Measurements from ENCODE around the gene LMAN2.
A peak's percentile ranks its signal among the peaks of the same experiment; 100 is the strongest.
"Not testable (repeated sequence)": the region's sequence is repeated elsewhere in the genome, so short reads cannot be mapped to it uniquely, and the experiment has no call there.

Gene LMAN2

DNA sequence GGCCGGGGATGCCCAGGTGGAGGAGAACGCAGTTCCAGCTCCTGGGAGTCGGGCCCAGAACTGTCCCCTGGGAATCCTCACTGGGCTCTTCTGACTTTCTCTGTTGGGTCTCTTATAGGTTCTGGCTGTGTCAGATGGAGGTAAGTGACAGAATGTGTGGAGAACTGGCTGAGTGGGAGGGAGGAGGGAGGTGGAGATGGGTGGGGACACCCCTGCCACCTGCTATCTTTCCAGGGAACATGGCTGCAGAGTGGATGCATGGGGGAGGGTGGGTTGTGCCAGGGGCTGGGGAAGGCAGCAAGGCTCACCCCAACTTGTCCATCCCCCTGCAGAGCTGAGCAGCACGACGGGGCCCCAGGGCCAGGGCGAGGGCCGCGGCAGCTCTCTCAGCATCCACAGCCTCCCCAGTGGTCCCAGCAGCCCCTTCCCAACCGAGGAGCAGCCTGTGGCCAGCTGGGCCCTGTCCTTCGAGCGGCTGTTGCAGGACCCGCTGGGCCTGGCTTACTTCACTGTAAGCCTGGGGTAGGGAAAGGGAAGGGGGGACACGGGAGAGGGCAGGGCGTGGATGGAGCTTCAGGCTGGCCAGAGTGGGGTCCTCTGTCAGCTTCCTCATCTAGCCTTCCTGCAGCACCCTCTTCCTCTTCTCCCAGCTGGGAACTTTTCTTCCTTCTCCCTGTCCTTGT, 14.5 kb upstream of the LMAN2 start:
- no peak for DNase-seq (ENCODE audit: low read depth in 2 of 2)

DNA sequence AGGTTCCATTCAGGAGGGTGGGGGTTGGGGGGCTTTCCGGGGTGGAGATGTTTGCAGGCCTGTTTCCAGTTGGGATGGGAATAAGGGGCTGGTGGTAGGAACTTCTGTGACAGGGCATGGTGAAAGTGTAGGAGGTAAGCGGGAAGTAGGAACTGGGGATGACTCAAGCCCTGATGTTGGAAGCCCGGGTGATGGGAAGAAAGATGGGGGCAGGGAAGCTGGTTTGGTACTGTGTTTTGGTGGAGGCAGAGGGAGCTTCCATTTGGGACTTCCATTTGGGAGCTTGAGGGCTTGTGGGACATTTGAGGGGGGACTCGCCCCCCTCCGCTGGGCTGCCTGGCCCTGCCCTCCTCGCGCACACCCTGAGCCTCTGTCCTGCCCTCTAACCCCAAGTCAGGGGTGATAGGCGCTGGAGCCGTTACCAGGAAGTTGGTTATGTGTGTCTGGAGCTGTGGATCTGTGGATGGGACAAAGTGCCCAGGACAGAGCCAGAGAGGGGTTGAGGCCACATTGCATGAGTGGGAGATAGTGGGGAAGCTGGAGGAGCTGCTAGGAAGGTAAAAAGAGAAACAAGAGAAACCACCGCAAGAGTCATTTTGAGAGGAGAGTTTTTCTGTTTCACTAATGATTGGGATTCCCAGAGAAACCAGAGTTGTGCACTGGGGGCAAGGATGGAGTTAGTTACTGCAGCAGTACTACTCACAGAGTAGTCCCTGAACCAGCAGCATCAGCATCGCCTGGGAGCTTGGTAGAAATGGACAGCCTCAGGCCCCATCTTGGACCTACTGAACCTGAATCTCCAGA, 12.9 kb upstream of the LMAN2 start:
- DNase-seq (ENCODE audit: low read depth in 2 of 2): no peak

DNA sequence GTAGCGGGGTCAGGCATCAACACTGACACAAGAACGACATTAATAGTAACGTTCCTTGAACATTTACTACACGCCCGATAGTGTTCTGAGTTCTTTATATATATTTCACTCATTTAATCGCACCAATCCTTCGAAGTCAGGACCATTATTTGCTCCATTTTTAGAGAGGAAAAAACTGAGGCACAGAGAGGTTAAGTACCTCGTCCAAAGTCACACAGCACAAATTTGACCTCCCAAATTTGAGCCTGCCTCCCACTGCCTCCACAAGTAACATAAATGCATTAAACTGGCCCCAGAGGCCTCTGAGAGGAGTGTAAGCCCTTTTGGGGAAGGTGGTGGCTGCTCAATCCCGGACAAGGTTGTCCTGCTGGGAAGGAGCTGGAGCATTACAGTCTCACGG, 12.1 kb upstream of the LMAN2 start:
- DNase-seq (ENCODE audit: low read depth in 2 of 2): no peak

DNA sequence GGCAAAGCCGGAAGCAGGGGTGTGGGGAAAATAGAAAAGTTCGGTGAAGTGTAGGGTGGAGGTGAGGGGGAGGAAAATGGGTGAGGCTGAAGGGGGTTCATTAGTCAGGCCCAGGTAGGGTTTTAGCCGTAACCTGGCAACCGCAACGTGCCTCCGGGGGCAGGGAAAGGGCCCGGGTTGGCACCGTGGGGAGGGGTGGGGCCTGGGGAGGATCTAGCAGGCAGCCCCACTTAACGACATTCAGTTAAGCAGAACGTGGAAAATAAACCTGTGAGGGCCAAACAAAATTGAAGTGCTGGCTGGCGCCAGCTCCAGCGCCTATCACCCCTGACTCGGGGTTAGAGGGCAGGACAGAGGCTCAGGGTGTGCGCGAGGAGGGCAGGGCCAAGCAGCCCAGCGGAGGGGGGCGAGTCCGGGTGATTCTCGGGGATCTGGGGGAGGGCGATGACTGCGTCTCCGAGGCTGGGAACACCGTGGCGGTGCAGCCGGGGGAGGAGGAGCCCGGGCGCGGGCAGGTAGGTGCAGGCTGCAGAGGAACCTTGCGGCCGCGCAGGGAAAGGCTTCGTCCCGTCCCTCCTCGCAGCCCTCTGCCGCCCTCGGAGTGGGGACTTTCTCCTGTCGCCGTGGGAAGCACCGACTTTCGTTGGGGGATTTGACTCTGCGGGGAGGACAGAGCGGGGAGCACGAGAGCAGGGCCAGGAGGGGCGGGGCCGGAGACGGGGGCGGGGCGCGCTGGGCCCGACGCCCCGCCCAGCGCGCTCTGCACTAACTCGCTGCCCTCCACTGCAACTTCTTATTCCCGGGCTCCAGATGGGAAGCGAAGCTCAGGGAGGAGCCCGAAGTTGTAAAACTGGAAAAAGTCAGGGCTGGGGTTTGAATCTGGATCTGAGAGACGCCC, 11.4 kb upstream of the LMAN2 start:
- DNase-seq (ENCODE audit: low read depth in 2 of 2): peak; percentile 34 to 52

DNA sequence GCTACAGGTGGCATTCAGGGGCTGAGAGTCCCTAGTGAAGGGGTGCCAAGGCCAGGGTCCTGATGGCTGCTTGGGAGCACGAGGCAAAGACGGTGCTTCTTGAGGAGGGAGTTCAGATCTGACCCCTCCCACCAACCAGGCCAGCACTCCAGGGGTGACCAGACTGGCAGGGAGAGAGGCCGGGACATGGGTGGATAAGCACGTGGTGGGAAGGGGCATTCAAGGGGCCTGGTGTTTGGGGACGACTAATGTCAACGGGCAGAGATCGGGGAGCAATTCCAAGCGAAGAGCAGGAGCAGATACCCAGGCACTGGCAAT, 10.8 kb upstream of the LMAN2 start:
- DNase-seq (ENCODE audit: low read depth in 2 of 2): no peak

DNA sequence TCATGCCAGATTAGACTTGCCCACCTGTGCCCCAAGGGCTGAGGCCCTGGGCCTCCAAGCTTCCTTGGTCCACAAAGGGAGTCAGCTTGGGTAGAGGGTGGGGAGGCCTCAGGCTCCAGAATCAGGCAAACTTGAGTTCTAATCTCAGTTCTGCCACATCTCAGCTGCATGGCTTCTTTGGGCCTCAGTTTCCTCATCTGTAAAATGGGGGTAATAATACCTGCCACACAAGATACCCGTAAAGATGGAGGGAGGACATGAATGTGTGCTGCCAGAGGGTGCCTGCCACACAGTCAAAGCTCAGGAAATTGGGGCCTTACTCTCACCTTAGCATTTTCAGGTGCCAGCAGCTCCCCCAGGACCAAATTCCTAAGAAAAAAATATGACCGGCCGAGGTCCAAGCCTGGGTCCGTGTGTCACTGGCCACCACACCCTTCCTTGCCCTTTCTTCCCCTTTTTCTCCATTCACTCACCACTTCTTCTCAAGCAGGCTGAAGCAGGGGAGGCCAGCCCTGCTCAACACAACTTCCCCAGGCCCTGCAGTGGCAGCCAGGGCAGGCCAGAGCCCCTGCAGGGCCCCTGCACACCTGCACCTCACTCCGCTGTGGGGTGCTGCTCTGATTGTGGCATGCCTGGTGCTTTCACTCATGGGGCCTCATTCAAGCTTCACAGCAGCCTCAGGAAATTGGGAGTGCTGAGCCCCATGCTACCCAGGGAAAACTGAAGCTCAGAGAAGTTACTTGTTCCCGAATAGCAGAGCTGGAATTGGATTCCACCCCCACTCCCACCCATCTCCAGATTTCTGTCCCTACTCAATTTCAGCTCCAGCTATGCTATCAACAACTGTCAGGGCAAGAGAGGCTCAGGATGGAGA, 10.2 kb upstream of the LMAN2 start:
- DNase-seq (ENCODE audit: low read depth in 2 of 2): no peak

DNA sequence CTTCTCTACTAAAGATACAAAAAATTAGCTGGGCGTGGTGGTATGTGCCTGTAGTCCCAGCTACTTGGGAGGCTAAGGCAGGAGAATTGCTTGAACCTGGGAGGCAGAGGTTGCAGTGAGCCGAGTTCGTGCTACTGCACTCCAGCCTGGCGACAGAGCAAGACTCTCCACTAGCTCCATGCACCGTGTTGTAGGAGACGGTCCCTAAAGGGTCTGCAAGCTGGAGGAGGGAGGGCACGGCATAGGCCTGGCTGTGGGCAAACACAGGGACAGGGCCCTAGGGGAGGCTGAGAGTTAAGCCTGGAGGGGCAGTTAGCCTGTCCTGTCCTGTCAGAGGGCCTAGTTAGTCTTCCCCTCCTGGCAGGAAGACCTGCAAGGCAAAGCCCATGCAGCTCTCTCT, 9.3 kb upstream of the LMAN2 start:
- DNase-seq (ENCODE audit: low read depth in 2 of 2): not testable (repeated sequence)

DNA sequence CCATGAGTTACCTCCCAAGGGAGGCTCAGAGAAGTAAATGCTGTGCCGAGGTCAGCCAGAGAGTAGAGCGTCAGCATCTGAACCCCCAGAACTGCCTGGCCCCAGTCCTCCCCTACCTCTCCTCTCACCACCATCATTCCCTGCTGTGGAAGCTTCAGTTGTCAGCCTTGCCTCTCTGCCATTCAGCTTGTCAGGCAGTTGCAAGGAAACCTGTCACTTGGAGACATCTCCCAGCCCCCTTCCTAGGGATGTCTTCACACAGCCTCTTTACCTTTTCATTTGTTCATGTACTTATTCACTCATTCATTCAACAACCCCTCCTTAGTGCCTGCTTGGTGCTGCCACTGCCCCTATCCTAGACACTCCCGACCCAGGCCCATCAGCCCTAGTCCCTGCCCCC, 8.4 kb upstream of the LMAN2 start:
- no peak for DNase-seq (ENCODE audit: low read depth in 2 of 2)

DNA sequence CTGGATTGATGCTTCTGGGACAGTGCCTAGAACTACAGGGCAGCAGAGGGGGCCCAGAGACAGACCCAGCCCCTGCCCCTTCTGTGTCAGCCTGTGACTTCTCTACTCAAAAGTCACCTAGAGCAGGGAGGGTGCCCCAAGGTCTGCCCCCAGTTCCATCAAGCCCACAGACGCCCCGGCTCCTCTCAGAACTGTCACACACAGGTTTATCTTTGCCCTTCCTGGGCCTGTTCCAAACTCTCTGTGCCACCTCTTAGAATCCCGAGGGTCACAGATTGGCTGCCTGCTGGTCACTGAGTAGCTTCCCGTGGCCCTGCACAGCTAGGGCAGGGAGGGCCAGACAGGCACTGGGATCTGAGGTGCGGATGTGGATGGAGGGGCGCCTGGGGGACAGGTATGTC, 8.0 kb upstream of the LMAN2 start:
- DNase-seq (ENCODE audit: low read depth in 2 of 2): no peak

DNA sequence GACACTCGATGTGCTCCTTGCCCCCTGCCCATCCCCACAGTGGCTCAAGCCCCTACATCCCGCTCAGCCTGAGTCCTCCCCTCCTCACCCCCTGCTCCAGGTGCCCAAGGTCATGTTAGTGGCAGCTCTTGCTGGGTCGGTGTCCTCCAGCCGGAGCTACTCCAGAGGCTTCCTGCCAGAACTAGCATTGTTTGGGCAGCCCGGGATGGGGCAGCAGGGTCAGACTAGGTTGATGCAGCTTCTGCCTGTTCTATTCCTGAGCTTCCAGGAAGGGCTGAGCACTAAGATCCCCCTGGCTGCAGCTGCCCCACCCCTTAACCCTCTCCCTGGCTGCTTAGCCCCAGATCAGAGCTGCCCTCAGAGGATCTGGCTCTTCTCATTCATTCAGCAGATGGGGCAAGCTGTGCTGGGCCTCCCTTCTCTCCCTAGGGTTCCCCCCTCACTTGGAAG, 6.9 kb upstream of the LMAN2 start:
- DNase-seq (ENCODE audit: low read depth in 2 of 2): no peak

DNA sequence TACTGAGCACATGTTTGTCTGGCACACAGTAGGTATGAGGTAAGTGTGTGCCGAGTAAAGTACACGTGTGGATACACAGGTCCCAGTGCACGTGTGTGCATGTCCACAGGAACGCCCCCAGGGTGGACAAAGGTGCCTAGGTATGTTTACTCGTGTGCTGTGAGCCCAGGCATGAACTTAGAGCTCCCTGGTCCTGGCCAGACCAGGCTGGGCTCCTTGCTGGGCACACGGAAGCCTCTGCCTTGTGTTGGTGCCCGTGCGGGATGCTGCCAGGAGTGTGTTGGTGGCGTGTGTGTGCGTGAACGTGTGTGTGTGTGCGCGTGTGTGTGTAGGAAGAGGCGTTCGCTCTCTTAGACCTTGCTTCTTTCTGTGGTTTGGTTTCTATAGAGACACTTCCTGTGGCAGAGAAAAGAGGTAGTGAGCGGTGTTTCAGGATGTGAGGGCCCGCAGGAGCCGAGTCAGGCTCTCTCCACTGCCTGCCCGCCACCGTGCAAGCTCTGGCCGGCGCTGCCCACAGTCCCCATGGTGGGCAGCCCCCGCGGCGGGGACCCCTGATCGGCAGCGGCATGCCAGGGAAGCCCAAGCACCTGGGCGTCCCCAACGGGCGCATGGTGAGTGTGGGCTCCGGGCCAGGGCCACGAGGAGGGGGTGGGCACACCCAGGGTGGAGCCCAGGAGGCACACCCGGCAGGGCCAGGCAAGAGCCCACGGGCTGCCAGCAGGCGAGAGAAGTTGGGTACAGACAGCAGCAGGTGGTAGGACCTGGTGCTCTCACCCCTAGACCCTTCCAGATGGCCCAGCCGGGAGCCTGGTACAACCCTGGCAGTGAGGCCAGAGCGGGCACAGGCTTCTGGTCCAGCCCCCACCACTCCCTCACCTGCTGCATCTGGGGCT, 6.2 kb upstream of the LMAN2 start, which contains the start of gene RGS14:
Gene RGS14, plus strand, starts transcription at position 466 of the 893 bp plus-strand sequence. Its CDS starts 101 bp downstream, at position 567.
- DNase-seq (ENCODE audit: low read depth in 2 of 2): peak; percentile 28 to 34

DNA sequence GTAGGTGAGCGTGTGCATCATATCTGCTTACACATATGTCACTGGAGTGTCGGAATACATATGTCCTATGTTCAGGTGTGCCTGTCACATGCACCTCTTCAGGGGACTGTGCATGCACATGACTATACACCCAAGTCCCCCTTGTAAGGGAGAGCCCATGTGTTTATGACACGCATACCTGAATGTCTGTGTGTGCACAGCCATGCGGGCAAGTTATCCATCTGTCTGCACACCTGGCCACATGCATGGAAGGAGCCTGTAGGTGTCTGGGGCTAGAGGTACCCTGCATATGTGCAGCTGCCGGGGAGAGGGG, 5.6 kb upstream of the LMAN2 start:
- no peak for DNase-seq (ENCODE audit: low read depth in 2 of 2)

DNA sequence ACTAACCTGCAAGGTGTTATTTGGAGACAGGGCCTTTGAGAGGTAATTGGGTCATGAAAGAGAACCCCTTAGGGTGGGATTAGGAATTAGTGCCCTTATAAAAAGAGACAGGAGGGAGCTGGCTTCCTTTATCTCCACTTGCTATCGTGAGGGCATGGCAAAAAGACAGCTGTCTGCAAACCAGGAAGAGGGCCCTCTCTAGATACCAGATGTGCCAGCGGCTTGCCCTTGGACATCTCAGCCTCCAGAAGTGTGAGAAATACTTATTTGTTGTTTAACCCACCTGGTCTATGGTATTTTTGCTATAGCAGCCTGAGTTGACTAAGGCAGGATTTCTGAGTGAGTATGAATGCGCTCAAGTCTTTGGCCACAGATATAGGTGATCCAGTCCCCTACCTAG, 5.3 kb upstream of the LMAN2 start:
- DNase-seq (ENCODE audit: low read depth in 2 of 2): no peak

DNA sequence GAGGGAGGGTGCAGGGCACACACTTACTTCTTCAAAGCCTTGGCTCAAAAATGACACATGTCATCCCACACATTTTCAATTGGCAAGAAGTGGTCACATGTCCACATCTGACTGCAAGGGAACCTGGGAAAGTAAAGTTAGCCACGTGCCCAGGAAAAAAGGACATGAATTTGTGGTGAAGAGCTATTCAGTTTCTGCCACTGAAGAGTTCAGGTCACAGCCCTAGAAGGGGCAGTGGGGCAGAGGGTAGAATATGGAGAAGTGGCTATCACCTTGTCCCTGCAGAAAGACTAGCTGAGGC, 4.3 kb upstream of the LMAN2 start:
- DNase-seq (ENCODE audit: low read depth in 2 of 2): no peak

DNA sequence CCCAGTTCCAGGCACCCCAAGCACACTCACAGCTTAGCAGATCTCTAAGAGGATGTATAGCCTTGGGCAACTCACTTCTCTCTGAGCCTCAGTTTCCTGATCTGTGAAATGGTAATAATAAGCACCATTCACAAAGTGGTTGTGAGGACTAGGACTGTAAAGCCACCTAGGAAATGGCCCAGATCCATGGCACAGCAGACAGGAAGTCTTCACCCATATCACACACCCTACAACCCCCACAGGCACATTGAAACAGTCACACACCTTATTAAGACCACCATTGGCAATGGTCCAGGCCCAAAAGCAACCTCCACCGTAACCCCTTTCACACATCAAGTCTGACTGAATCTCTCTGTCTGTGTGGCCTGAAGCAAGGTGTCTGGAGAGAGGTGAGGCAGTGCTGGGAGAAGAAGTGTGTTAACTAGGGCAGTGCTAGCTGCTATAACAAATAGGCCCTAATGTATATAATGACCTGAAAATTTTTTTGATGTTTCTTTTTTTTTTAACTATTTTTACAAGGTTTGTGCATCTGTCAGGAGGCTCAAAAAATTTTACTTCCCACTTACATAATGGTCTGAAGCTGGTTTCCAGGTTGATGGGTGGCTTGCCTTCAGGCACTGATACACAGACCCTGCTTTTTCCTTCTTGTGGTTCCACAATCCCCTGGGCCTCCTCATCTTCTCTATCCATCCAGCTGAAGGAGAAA, 3.8 kb upstream of the LMAN2 start:
- DNase-seq (ENCODE audit: low read depth in 2 of 2): no peak

DNA sequence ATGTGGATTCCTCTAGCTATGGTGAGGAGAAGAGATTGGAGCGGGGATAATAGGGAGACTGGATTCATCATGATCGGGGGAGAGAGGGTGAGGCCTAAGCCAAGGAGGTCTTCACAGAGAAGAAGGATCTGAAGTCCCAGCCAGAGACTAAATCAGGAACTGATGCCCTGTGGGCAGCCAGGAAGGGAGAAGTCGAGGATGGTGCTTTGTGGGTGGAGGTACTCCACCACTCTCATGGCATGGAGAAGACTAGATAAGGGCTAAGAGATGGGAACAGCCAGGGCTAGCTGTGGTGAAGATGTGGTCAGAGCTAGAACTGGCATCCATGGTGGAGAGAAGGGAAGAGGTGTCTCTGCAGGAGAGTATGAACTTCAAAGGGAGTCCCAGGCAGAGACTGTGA, 3.2 kb upstream of the LMAN2 start:
- DNase-seq (ENCODE audit: low read depth in 2 of 2): no peak

DNA sequence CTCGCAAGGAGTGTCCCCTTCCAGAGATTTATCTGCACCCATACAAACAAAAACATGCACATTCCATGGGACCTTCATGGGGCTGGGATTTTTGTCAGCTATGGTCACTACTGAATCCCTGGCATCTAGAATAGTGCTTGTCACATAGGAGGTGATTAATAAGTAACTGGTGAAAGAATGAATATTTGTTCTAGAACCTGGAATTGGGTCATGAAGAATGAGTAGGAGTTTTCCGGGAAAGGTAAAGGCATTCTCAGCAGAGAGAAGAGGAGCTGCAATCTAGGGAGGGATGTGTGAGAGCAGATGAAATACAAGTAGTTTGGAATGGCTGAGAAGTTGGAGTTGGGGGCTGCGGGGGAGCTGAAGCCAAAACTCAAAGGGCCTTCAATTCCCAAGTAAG, 2.8 kb upstream of the LMAN2 start:
- DNase-seq (ENCODE audit: low read depth in 2 of 2): no peak

DNA sequence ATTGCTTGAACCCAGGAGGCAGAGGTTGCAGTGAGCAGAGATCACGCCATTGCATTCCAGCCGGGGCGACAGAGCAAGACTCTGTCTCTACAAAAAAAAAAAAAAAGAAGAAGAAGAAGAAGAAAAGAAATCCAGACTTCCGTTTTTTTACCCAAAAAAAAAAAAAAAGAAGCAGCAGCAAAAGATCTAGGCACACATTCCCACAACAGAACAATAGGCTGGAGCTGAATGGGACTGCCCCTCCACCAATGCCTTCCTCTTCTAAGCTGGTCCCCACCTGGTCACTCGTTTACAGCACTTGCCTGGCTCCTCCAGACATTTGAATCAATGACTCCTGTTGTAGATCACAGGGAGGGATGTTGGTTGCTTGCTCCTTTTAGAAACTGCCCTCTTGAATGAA, 1.6 kb upstream of the LMAN2 start:
- DNase-seq (ENCODE audit: low read depth in 2 of 2): no peak

DNA sequence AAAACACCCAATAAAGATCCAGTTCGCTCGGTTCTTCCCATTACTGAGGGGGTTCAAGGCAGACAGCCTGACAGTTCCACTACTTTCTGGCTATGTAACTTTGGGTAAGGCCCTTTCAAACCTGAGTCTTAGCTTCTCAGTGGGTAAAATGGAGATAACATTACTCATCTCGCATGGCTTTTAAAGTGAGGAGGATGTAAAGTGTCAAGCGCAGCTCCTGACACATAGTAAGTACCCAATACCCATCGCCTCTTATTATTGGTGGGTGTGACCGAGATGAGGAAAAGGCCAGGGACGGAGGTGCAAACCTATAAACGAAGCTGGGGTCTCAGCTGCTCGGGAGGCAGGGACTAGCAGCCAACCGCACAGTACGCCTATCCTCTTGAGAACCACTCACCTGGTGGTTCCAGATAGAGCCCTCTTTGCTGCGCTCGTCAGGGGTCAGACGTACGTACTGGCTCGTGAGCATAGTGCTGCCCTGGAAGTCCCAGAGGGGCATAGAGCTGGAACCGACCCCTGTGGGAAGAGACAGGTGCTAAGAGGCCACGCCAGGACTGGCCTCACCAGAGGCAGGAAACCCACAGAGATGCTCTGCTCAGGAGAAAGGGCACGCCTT, 584 bp downstream of the LMAN2 start:
- DNase-seq (ENCODE audit: low read depth in 2 of 2): no peak

DNA sequence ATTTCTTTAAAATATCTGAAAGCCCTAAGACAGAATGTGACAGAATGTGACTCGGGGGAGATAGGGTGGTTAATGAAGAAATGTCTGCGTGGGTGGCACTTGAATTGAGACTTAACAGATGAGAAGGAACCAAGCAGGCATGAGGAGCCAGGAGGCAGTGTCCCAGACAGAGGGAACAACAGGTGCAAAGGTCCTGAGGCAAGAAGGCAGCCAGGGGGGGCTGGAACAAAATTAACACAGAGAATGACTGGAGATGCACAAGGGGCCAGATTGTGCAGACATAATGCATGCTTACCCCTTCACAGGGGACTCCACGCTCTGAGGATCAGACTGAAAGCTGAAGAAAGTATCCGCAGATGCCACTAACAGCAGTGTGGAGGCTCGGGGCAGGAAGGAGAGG, 1.7 kb downstream of the LMAN2 start:
- DNase-seq (ENCODE audit: low read depth in 2 of 2): no peak

Data from stimulated activated CD8-positive, alpha-beta memory T cell treated with anti-CD3 and anti-CD28 coated beads, Interleukin-2, amount 100 ng/mL, for 1 hour (primary cell).